ENCODE results near the gene NNT. TPM values are rescaled to one million over a fixed set of nuclear protein-coding genes. Genes with fewer than 3 reads are reported as not detected.
"Not testable (repeated sequence)": the region's sequence is repeated elsewhere in the genome, so short reads cannot be mapped to it uniquely, and the experiment has no call there.

Gene NNT
- total and polyA plus RNA-seq, 10 of the 15 experiments (the other 5 are each of a cell fraction or from before 2014, with no cell fraction given): 20.8 to 73.1 (median 51.9) TPM

DNA sequence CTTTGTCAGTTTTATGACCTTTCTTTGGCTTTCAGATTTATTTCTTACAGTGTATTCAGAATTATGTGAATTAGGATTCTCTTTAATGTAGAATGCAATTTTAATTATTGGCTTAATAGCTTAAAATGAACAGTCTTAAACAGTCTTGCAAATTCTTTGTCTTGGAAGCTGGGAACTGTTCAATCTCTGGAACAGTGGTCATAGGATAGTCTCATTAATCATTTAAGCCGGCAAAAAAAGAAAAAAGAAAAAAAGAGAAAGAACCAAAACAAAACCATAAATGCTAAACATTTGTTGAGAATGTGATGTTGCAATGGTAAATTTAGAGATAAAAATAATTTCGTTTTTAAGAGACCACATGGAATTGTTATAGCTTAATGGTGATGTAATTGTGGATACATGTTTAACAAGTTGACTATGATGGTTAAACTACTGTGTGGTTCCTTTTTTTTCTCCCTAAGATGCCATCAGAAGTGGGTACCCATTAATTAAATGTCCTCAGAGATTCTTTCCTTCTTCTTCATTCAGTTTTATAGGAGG is 61.6 kb downstream of the NNT start (continued):
- TF ChIP-seq LARP7 (IDR thresholded peaks at IDR 0.05): no peak
- no peak for TF ChIP-seq ATF7 (IDR thresholded peaks at IDR 0.05; ENCODE audit: low read depth)
- no peak for TF ChIP-seq SPI1 (IDR thresholded peaks at IDR 0.05; ENCODE audit: borderline replicate concordance, insufficient read depth, low read depth, low read length)
- no peak for TF ChIP-seq CTCF (IDR thresholded peaks at IDR 0.05 in 2 of 3, conservative IDR thresholded peaks at IDR 0.05 in 1 of 3; ENCODE audit: control insufficient read depth in 2 of 3, extremely low read depth in 1 of 3, insufficient read depth in 1 of 3, low read depth in 3 of 3, low read length in 3 of 3)
- no peak for TF ChIP-seq HDGF (IDR thresholded peaks at IDR 0.05)
- no peak for TF ChIP-seq ZNF384 (IDR thresholded peaks at IDR 0.05; ENCODE audit: borderline replicate concordance, low read depth, low read length)

GRCh38 chr5:43665749-43666148 is 62.8 kb downstream of the NNT start:
- CTCF ChIA-PET; in situ Hi-C loops (cut with MboI); H3K36me3 ChIP-seq (ENCODE audit: control insufficient read depth in 2 of 2, insufficient read depth in 2 of 2, low read length in 1 of 2); POLR2A ChIA-PET; H3K4me2 ChIP-seq (ENCODE audit: control insufficient read depth, insufficient read depth); H3K9me3 ChIP-seq (replicated peaks; ENCODE audit: control insufficient read depth, insufficient read depth, low read length); H3K27ac ChIP-seq (ENCODE audit: control insufficient read depth, insufficient read depth); ATAC-seq; BruUV-seq (replicated peaks); FAIRE-seq; RAD21 ChIA-PET (ENCODE audit: unreplicated experiment); intact Hi-C loops (cut with micrococcal nuclease; ENCODE audit: unreplicated experiment); H2AFZ ChIP-seq (ENCODE audit: control insufficient read depth, low read depth, low read length); H4K20me1 ChIP-seq (ENCODE audit: control insufficient read depth, insufficient read depth); H3K4me3 ChIP-seq; DNase-seq (ENCODE audit: low read depth, low spot score); H3K9ac ChIP-seq (ENCODE audit: control insufficient read depth, insufficient read depth, low read length); H3K27me3 ChIP-seq (replicated peaks in 1 of 2; ENCODE audit: control insufficient read depth in 2 of 2, insufficient read depth in 2 of 2, low read length in 1 of 2); H3K4me1 ChIP-seq (ENCODE audit: control insufficient read depth, insufficient read depth, low read length); SMC1A ChIA-PET (ENCODE audit: uncharacterized antibody, unreplicated experiment); H3K79me2 ChIP-seq (ENCODE audit: control insufficient read depth, insufficient read depth, low read length): not testable (repeated sequence)
- whole genome bisulfite sequencing (ENCODE audit: insufficient coverage, insufficient replicate concordance, low lambda C conversion rate, missing lambda C conversion rate): 99% methylated on average over 25 of the region's 35 CpGs

- H3K36me3 ChIP-seq (ENCODE audit: control insufficient read depth in 2 of 2, insufficient read depth in 2 of 2, low read length in 1 of 2); FAIRE-seq; RAD21 ChIA-PET (ENCODE audit: unreplicated experiment); H2AFZ ChIP-seq (ENCODE audit: control insufficient read depth, low read depth, low read length); SMC1A ChIA-PET (ENCODE audit: uncharacterized antibody, unreplicated experiment); POLR2A ChIA-PET; H3K4me2 ChIP-seq (ENCODE audit: control insufficient read depth, insufficient read depth); H3K79me2 ChIP-seq (ENCODE audit: control insufficient read depth, insufficient read depth, low read length); BruUV-seq (replicated peaks); H3K27me3 ChIP-seq (replicated peaks in 1 of 2; ENCODE audit: control insufficient read depth in 2 of 2, insufficient read depth in 2 of 2, low read length in 1 of 2); DNase-seq (ENCODE audit: low read depth, low spot score); H3K4me1 ChIP-seq (ENCODE audit: control insufficient read depth, insufficient read depth, low read length); in situ Hi-C loops (cut with MboI); H3K27ac ChIP-seq (ENCODE audit: control insufficient read depth, insufficient read depth); CTCF ChIA-PET; H3K9me3 ChIP-seq (replicated peaks; ENCODE audit: control insufficient read depth, insufficient read depth, low read length); H3K4me3 ChIP-seq; H4K20me1 ChIP-seq (ENCODE audit: control insufficient read depth, insufficient read depth); ATAC-seq; intact Hi-C loops (cut with micrococcal nuclease; ENCODE audit: unreplicated experiment); H3K9ac ChIP-seq (ENCODE audit: control insufficient read depth, insufficient read depth, low read length): not testable (repeated sequence)
- 95% methylated on average over 8 of the region's 8 CpGs for WGBS (ENCODE audit: insufficient coverage, insufficient replicate concordance, low lambda C conversion rate, missing lambda C conversion rate)
Measured at GRCh38 chr5:43666728-43667127, 63.7 kb downstream of the NNT start.

GRCh38 chr5:43667379-43667778 is 64.4 kb downstream of the NNT start:
- H3K27ac ChIP-seq (ENCODE audit: control insufficient read depth, insufficient read depth); H3K9me3 ChIP-seq (replicated peaks; ENCODE audit: control insufficient read depth, insufficient read depth, low read length); H3K9ac ChIP-seq (ENCODE audit: control insufficient read depth, insufficient read depth, low read length); SMC1A ChIA-PET (ENCODE audit: uncharacterized antibody, unreplicated experiment); H3K4me1 ChIP-seq (ENCODE audit: control insufficient read depth, insufficient read depth, low read length); POLR2A ChIA-PET; BruUV-seq (replicated peaks); CTCF ChIA-PET; H3K79me2 ChIP-seq (ENCODE audit: control insufficient read depth, insufficient read depth, low read length); FAIRE-seq; H3K36me3 ChIP-seq (ENCODE audit: control insufficient read depth in 2 of 2, insufficient read depth in 2 of 2, low read length in 1 of 2); DNase-seq (ENCODE audit: low read depth, low spot score); H3K4me2 ChIP-seq (ENCODE audit: control insufficient read depth, insufficient read depth); H3K27me3 ChIP-seq (replicated peaks in 1 of 2; ENCODE audit: control insufficient read depth in 2 of 2, insufficient read depth in 2 of 2, low read length in 1 of 2); RAD21 ChIA-PET (ENCODE audit: unreplicated experiment); in situ Hi-C loops (cut with MboI); H4K20me1 ChIP-seq (ENCODE audit: control insufficient read depth, insufficient read depth); ATAC-seq; H2AFZ ChIP-seq (ENCODE audit: control insufficient read depth, low read depth, low read length); intact Hi-C loops (cut with micrococcal nuclease; ENCODE audit: unreplicated experiment); H3K4me3 ChIP-seq: not testable (repeated sequence)
- 98% methylated on average over 4 of the region's 5 CpGs for WGBS (ENCODE audit: insufficient coverage, insufficient replicate concordance, low lambda C conversion rate, missing lambda C conversion rate)

Measured in GM12878 (cell line).